Measurements from ENCODE around the gene PLEKHM1.

PLEKHM1 gene

DNA sequence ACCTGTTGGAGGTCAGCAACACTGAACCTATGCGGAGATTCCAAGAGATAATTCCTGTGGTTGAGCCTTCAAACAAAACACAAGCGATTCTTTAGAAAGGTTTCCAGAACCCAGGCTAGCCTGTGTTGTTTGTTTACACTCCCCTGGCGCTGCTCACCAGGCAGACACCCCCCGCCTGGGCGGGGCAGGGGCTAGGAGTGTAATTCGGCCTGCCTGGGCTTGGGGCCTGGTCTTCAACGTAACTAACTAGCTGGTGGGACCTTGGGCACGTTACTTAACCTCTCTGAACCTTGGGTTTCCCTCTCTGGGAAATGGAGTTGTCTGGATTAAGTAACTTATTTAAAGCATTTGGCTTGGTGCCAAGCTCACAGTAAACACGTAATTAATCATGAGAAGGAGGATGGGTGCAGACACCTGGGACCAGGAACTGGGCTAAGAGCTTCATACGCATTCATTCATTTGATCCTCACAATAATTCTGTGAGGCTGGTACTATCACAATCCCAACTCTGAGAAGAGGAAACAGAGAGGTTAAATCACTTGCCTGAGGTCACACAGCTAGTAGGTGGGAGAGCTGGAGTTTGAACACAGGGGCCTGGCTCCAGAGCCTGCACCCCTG lies 50.3 kb downstream of the PLEKHM1 start:
- DNase-seq, result no peak

DNA sequence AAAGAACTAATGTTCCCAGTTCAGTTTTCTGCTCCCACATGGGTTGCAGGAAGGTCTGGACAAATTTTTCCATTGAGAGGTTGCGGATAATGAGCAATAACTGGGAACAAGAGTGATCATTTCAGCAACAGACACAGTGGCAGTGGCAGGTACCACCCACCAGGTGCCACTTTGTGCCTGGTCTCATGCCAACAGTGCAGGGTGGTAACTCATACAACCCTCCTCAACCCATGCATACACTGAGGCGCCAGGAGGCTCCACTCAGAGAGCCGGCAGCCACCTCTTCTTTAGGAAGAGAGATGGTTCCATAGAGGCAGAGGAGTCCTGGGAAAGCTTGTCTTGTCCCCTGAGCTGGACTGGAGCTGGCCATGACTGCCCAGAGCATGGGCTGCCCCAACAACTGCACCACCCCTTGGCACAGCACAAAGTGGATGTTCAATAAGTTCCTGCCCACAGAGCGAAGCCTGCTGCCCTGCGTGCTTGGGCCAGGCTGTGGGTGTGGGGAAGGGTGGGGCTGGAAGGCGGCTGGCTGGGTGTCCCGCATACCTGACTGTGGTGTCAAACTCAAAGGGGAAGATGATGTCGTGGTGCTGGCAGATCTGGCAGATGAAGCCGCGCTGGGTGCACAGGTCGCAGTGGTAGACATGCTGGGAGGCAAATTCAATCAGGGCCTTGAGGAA lies 51.5 kb downstream of the PLEKHM1 start:
- DNase-seq, result no peak

DNA sequence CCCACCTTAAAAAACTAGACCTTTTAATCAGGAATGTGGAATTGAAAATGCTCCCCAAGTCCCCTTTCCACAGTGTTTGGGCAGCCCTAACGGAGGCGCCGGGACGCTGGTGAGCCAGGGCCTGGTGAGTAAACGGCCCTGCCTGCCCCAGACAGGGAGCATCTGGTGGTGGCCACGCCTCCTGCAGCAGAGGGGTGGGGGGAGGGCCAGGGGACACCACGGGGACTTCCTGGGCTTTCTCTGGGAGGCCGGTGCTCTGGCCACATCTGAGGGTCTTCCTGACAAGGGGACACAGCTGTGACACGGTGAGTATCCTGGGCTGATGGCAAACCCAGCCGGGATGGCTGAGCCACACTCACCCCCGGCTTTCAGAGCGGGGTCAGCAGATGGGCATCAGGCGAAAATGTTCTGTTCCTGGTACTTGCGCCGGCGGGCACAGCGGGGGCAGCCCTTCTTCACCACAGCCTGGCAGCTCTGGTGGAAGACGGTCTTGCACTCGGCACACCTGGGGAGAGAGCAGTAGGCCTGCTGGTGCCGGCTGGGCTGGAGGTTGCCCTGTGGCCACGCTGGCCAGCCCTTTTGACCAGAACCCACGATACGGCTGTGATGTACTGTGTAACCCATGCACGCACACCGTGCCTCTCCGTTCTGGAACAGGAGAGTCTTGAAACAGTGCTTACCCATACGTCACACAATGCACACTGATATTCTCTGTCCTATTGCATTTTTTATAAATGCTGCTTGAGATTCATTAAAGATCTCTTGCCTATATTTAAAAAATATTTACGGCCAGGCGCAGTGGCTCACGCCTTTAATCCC lies 52.8 kb downstream of the PLEKHM1 start:
- no peak for DNase-seq

DNA sequence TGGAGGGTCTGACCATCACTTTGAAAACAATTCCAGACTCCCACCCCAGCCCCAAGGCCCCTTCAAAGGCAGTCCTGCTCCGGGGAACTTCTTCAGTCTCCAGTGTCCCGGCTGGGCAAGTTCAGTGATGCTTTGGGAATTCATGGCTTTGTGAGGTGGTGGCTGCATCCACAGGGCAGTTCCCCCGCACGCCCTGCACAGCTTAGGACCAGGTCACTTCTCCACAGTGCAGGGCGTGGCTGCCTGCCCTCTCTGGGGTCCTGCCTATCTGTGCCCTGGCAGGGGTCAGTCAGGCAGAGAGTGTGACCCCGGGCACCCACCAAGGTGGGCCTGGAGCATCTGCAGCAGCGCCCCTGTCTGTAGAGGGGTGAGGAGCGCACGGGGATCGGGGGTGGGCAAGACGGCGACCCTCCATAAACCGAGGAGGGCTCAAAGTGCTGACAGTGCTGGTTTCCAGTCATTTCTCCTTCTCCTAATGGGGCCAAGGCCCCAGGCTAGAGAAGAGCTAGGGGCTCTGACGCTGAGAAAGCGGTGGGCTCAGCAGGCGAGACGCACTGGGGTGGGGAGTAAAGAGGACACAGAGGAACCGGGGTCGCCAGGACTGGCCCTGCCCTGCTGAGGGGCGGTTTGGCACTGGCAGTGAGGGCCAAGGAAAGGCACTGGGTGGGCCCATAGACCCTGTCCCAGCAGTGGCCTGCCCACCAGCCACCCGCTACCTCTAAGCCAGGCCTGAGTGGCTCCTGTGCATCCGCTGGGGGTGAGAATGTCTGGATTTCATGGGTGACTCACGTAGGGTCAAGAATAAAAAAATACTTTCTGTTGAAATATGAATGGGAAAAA lies 53.7 kb downstream of the PLEKHM1 start:
- DNase-seq, result no peak

DNA sequence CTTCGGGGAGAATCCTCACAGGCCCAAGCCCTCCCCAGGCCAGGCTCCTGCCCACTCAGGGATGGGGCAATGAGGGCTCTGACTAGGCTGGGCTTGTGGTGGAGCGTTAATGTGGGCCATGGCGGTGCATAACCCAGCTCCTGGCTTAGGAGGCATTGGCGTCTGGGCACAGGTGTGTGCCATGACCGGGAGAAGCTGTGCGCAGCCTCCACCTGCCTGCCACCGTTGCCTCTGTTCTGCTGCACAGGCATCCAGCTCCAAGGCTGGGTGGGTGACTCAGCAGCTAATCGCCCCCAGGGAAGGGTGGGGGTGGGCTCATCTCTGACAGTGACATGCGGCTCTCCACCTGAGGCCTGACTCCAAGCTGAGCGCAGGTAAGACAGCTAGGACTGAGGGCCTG lies 54.4 kb downstream of the PLEKHM1 start:
- no peak for DNase-seq

DNA sequence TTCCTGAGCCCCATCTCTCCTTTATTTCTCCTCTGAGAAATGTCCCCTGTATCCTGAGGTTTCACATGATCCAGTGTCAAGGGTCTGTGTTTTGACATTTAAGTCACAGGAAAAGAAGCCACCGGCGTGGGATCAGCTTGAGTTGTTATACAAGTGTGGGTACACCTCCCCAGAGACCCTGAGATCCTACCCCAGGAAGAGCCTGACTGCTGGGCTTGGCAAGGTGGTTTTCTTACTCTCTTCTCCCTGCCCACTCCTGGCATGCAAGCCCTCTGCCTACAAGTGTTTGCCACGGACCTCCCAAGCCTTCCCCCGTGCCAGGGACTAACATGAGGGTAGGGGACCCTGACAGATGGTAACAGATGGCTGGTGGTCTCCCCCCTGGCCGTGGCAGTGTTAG lies 55.0 kb downstream of the PLEKHM1 start:
- no peak for DNase-seq

DNA sequence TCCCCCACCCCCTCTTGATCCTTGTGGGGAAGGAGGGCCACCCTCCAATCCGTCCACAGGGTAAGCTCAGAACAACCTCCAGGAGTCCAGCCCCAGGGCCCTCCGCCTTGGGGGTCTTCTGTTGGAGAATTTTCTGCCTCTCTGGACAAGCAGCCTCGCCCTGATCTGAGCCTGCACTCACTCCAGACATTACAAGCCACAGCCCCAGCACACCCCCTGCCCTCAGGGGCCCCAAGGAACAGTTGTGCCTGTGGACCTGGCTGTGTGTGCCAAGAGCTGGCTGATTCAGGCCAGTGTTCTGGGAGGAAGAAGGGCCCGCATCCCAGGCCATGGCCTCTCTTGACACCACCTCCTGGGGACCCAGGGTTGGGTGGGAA lies 57.4 kb downstream of the PLEKHM1 start:
- DNase-seq, result no peak

DNA sequence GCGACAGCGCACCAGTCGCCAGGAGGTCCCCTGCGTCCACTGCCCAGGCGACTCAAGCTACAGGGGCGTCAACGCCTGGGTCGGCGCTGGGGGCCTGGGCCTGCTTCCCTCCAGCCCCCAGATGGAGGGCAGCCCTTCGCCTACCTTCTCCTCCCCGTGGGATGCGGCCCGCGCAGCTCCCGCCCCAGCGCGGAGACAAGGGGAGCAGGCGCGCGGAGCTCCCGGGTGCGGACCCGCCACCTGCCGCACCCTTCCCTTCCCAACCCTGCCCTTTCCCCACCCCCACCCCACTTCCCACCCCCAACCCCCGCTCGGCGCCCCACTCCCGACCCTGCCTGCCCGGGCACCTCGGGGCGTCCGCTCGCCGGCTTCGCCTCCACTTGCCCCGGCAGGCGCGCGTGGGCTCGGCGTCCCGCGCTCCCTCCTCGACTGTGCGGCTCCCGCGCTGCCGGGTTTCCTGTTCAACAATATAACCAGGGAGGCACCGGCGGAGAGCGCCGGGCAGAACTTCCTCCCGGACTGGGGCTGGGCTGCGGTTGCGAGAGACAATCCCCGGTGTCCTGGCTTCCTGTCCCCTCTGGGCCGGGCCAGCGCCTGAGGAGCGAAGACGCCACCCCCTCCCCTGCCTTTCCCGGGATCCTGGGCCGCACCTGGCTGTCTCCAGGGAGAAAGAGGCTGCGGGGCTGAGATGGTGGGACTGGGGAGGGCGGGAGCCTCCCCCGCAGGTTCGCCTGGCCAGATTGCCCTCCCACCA lies 57.9 kb downstream of the PLEKHM1 start, which contains the start of gene ARHGAP27:
ARHGAP27 (minus strand) TSS at position 466 of the 754 bp plus-strand sequence. CDS start 2,591 bp downstream, outside the sequence.
- peak; percentile 30 for DNase-seq

DNA sequence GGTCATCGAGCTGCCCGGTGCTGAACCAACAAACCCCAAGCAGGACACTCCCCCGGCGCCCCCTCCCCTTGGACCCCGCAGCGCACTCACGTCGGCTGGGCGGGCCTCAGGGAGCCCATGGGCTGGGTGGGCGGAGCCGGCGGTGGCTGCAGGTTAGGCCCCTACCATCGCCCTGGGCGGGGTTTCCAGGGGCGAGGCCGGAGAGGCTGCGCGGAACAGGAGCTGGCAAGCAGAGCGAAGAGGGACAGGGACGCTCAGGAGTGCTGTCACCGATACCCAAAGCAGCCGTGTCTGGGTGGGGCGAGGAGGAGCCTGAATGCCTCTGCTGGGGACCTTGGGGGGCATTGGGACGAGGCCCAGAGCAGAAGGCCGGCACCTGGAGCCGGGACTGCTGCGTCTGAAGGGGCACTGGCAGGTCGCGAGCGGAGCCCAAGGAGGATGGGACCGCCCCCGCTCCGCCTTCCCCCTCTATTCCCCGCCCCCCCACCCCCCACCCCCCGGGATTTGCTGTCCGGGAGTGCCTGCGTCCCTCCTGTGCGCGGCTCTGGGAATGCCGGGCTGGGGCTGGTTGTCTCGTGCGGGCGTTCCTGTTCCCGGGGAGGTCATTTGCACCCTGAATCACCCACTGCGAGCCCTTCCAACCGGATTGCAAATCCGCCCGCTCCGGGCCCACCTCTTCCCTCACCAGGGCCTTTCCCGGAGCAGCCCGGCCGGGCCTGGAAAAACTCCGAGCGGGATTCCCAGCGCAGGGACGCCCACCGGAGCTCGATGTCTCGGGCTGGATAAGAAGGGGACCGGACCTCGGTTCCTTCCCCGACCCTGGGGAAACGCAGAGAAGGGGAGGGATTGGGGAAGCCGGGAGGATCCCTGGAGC lies 58.8 kb downstream of the PLEKHM1 start:
- DNase-seq, result peak; percentile 68

DNA sequence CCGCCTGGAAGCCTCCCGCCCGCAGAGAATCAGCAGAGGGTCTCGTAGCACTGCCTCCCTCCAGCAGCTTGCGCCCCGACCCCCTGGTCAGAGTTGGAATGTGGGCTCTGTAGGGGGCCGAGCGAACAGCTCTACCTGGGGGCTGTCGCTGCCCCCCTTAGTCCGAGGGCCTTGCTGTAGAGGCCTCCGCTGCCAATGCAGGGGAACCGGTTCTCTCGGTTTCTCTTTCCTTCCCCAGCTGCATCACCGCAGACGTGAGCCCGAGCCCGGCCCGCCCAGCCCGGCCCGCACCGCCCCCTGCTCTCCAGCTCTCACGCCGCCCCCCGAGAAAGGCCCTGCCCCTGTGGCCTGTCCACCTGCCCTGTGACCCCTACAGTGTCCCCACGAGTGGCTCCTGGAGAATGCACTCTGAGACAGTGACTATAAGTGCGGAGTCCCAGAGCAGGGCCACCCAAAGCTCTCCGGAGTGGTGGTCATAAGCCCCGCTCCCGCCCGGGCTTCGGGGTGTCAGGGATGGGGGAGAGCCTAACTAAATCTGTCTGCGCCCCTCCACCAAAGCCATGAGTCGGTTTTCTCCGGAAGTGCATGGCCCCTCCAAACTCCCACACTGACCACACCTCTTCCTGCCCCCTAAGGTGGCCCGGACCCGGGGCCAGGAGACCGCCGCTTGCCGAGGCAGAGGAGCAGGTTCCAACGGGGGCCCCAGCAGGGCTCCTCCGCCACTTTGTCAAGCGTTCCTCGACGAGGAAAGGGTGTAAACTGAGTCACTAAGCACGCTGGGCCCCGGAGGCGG lies 59.6 kb downstream of the PLEKHM1 start:
- DNase-seq, result peak; percentile 30

DNA sequence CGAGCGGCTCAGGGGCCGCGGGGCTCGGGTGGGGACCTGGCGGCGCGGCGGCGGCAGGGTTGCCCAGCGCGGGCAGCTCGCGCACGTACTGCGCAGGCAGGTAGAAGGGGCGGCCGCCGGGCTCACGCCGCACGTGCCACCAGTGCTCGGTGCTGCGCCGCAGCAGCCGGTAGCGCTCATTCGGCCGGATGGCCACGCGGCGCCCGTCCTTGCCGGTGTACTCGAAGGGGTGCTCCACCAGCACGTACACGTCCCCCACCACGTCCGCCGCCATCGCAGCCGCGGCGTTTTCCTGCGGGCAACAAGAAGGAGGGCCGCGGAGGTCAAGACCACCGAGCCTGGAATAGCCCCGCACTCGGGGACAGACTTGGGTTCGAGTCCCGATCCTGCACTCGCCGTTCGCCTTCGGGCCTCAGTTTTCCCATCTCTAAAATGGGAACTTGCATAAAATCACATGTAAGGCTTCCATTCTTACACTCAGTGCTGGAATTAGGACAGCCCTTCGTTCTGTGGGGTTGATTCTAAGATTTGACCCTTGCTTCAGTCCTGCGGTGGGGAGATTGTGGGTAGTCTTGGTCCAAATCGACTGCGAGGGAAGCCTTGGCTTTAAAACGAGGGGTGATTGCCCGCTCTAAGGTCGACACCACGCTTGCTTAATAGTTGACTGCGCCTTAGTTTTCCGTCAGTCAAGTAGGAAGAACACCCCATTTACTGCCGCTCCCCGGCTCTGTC lies 60.3 kb downstream of the PLEKHM1 start:
- DNase-seq, result no peak

DNA sequence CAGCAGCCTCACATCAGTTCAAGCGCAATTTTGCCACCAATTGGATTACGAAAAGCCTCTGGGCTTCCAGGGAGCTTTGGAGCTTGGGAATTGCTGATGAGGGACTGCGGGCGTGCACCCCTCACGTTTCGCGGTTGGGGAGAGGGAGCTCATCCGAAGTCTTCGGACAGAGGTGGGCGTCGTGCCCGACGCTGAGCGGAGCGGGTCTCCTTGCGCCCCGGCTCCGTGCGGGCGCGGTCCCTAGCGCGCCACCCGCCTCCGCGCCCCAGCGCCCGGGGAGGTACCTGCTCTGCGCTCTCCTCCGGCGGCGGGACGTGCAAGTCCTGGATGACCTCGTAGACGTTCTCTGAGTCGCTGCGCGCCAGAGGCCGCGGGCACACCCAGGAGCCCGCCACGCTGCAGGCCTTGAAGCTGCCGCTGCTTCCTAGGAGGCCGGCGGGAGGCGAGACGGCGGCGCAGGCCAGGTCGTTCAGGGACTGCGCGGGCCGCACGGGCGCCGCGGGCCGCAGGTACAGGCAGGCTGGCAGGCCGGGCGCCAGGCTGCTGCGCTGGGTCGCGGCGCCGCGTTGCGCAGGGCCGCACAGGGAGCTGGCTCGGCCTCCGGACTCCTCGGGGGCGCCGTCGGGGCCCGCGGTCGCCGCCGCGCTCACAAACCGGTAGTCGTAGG lies 61.0 kb downstream of the PLEKHM1 start:
- no peak for DNase-seq

DNA sequence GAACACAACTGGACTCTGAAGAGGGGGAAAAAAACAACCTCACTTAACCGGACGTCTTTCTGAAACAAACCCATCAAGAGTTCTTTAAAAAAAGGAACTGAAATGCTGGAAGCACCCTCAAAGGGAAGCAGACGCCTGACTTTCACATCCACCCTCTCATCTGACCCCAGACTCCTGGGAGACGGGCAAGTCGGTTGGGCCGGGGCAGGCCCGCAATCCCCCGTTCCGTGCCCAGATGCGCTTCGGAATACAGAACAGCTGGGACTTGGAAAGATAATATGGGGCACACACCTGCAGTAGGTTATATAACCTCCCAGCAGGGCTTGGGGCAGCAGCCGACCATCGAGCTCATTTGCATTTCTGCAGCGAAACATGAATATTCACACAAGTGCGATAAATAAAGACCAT lies 61.6 kb downstream of the PLEKHM1 start:
- no peak for DNase-seq

DNA sequence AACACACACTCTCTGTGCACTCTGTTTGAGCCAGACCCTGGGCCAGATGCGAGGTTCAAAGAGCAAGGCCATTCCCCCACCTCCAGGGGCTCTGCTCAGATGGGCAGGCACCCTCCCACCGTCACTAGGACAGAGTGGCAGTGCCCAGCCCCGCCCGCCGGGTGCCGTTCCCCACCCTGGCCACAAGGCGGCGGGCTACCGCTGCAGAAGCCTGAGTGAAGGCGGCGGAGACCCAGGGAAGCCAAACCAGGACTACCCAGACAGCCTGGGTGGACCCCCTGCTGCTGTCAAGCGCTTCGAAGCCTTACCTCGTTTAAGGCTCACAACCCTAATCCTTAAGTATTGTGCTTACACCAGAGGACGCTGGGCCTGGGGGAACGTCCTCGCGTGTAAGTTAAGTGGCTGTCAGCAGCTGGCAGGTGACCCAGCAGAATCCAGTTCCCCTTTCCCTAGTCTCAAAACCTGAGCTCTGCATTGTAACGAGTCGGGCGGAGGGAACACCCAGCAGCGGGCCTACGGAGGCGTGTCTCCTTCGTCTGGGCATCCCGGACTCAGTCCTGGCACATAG lies 62.4 kb downstream of the PLEKHM1 start:
- DNase-seq, result peak; percentile 74

DNA sequence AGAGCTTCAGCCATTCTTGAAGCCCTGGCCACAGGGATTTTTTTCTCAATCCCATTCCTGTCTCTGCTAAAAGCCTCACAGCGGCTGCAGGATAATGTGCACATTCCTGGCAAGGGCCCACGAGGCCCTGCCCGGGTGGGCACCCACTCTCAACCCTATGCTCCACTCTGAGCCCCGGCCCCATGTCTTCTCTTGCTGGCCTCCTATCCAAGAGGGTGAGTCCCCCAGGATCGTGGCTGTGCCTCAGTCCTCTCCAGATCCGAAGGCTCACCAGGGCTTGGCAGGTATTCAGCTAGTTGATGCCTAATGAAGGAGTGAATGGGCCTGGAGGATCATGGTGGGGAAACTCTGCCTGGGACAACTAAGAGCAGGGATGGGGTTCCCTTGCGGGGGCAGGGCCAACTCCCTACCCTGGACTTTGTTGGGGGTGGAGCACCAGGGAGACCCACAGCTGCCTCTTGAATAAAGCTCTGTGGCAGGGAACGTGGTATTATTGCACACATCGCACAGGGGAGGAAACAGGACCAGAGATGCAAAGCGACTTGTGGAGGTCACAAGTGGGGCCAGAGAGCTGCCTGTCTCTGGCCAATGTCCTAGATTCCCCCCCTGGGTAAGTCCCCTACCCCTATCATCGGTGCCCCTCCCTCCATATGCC lies 63.2 kb downstream of the PLEKHM1 start:
- DNase-seq, result no peak

DNA sequence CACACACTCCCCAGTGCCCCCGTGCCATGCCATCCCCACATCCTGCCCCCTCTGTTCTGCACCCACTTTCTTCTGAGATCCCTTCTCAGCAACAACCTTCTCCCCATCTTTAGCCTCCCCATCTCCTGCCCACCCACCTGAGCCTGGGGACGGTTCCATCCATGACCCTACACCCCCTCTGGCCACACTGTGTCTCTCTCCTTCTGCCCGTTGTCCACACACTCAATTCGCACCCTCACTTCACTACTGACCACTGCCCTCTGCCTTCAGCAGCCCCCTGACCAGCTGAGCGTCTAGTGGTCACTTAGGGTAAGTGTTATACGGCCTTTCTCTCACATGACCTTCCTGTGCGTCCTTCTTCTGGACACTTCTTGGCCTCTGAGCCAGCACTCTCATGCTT lies 64.0 kb downstream of the PLEKHM1 start:
- no peak for DNase-seq

DNA sequence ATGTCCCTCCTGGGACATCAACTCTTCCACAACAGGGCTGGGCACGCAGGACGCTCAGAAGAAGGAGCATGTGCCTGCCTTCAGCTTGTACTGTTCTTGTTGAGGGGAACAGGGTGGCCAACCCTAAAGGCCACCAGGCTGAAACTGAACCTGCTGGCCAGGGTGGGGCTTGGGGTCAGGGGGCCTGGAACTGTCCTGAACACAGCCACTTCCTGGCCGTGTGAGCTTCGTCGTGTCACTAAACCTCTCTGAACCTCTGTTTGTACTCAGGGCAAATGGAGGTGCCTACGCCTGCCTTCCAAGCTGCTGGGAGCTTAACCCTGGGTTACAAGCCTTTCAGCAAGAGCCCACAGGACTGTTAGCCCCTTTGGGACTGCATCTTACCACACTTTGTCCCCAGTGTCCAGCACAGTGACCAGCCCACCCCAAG lies 64.5 kb downstream of the PLEKHM1 start:
- no peak for DNase-seq
